Activated CD4-positive, CD25-positive, alpha-beta regulatory T cell (primary cell): ENCODE results near the gene SORD.
"Not testable (repeated sequence)": the region's sequence is repeated elsewhere in the genome, so short reads cannot be mapped to it uniquely, and the experiment has no call there.

Source experiments
- DNase-seq, 4 experiments: peaks; one replicate each; lab custom pipeline; 2025; lab: John Stamatoyannopoulos, UW

SORD gene

DNA sequence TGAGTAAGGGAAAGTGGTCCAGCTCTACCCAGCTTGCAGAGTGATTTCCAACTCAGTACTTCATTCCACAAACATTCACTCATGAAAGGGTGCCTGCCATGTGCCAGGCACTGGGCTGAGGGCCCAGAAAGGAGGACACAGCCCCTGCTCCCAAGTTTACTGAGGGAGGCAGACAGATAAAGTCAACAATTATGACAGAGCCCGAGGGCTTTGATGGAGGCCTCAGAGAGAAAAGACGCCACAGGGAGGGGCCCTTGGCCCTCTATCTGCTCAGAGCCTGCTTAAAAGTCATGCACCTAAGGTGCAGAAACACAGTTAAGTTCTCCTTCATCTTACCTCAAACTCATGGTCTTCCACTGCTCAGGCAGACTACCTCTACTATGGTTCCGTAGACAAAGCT, 1.7 kb downstream of the SORD start:
- DNase-seq, result not testable (repeated sequence)

GRCh38 chr15:45025627-45026026, 2.6 kb downstream of the SORD start:
- DNase-seq, result not testable (repeated sequence)

DNA sequence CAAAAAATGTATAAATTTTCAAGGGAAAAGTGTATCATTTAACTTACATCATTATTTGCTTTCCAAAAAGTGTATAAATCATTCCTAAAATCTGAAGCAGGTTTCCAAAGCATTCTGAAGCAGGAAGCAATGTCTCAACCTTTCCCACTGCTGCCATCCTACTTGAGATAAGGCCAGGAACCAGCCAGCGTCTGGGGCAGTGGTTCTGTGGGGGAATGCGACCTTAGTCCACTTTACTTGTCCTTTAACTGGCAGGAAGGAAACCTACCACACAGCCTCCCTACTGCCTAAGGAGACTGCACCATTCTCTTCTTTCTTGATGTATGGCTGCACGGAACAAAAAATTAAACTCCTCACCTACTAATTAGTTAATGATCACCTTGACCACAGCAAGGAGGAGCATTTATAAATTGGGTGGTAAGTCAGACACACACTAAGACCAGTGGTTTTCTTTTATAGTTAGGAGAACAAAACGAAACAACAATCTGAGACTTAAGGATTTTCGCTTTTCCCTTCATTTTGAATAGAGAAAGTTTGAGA, 3.7 kb downstream of the SORD start:
- no peak for DNase-seq

DNA sequence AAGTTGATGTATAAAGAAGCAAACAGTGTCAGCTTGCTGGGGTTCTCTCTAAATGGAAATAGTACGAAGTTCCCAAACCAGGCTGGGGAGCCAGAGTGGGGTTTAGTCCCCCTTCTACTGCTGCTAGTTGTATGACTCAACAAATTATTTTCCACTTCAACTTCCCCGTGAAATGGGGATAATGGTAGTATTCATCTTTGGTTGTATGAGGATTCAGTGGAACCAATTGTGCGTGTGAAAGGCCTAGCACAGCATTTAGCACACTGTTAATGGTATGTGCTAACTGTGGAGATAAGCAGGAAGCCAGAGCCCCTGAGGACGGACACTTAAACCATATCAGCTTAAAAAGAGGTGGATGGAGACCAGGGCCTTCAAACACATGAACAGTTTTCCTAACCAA, 4.2 kb downstream of the SORD start:
- DNase-seq, result no peak

GRCh38 chr15:45030743-45031142, 7.7 kb downstream of the SORD start:
- DNase-seq, result no peak

GRCh38 chr15:45031522-45032028, 8.6 kb downstream of the SORD start:
- DNase-seq, result not testable (repeated sequence)

GRCh38 chr15:45032501-45032900, 9.5 kb downstream of the SORD start:
- DNase-seq, result not testable (repeated sequence)

- not testable (repeated sequence) for DNase-seq
Measured at GRCh38 chr15:45034087-45034486, 11.1 kb downstream of the SORD start.

- not testable (repeated sequence) for DNase-seq
Measured at GRCh38 chr15:45034600-45035375, 11.8 kb downstream of the SORD start.

- DNase-seq, result peak; percentile 19 to 58 (median 44)
Measured at GRCh38 chr15:45036812-45037781, 14.1 kb downstream of the SORD start.

- DNase-seq, result no peak
Measured at GRCh38 chr15:45037936-45038335, 14.9 kb downstream of the SORD start.

- DNase-seq, result not testable (repeated sequence)
Measured at GRCh38 chr15:45040396-45040795, 17.4 kb downstream of the SORD start.

- not testable (repeated sequence) for DNase-seq
Measured at GRCh38 chr15:45041538-45041937, 18.5 kb downstream of the SORD start.

DNA sequence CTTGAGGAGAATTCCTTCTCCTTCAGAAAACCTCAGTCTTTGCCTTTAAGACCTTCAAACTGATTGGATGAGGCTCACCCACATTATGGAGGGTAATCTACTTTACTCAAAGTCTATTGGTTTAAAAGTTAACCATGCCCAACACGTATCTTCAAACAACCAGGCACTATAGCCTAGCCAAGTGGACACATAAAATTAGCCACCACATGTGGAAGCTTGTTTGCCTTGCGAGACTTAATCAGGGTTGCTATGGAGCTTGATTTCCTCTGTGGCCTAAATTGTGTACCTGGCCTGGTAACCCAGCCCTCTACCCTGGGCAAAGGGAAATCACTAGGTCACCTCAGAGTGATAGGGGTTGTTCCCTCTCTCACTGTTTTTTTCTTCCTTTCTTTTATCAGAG, 19.9 kb downstream of the SORD start:
- not testable (repeated sequence) for DNase-seq

DNA sequence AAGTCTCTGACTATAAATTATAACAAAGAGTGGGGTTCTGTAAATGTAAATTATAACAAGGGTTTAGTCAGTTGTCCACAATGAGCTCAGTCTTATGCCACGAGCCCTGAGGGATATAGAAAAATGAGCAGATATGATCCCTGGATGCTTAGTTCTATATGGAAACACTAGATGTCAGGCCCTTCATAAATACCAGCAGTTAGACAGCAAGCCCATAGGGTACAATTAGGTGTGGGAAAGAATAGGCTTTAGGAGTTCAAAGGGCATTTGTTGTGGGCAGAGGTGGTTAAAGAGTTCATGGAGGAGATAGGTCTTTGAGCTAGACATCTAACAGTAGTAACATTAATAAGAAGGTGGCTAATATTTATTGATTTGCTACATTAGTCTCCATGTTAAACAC, 21.3 kb downstream of the SORD start:
- DNase-seq, result not testable (repeated sequence)

- DNase-seq, result not testable (repeated sequence)
Measured at GRCh38 chr15:45048449-45048793, 25.4 kb downstream of the SORD start.

- no peak for DNase-seq
Measured at GRCh38 chr15:45048794-45049631, 26.0 kb downstream of the SORD start.

- no peak for DNase-seq
Measured at GRCh38 chr15:45050587-45050986, 27.6 kb downstream of the SORD start.

DNA sequence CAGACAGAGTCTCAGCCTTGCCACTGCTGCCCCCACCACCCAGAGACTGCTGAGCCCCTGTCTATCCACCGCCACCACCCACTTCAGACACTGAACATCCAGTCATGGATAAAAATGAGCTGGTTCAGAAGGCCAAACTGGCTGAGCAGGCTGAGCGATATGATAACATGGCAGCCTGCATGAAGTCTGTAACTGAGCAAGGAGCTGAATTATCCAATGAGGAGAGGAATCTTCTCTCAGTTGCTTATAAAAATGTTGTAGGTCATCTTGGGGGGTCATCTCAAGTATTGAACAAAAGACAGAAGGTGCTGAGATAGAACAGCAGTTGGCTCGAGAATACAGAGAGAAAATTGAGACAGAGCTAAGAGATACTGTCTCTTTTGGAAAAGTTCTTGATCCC, 29.7 kb downstream of the SORD start:
- not testable (repeated sequence) for DNase-seq

GRCh38 chr15:45058690-45059675, 36.0 kb downstream of the SORD start:
- not testable (repeated sequence) for DNase-seq
